GM13977 (cell line): ENCODE measurements around the gene EVL.

ENCODE experiments used
- DNase-seq: peaks from one replicate; pipeline ENCODE4 v3.0.0; 2012; ENCODE audit warnings: low spot score
- in situ Hi-C: fragments of 300-500 bp; cut with MboI; formaldehyde crosslinking; loops from one replicate; pipeline ENCODE4 v1.12.0; 2022; ENCODE audit warnings: low sequenced_read_pairs, low pct_unique_long_range_greater_than_20kb, mixed read lengths, inconsistent platforms; ENCODE audit not compliant: unreplicated experiment
- TF ChIP-seq, protein P1 (sequence below): IDR thresholded peaks from 2 replicates; pipeline ENCODE4 v1.5.1; 2012; ENCODE audit warnings: mild to moderate bottlenecking, control low read depth; ENCODE audit not compliant: insufficient read depth; ENCODE audit errors: extremely low read depth, missing control alignments

Gene EVL

DNA sequence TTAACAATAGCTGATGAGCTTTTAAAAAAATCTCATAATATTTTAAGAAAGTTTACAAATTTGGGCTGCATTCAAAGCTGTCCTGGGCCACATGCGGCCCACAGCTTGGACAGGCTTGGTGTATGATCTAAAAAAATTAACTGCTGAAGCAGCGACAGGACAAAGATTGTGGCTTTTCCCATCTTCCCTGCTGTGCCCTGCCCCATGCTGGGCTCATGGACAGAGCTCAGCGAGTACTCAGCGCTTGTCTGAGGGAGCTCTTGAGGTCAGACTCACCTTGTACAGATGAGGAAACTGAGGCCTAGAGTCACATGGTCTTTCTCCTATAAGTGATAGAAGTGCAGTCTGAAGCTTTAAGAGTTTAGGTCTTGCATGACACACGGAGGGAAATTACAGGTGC is 15.0 kb downstream of the EVL start:
- TF ChIP-seq, protein P1, sequence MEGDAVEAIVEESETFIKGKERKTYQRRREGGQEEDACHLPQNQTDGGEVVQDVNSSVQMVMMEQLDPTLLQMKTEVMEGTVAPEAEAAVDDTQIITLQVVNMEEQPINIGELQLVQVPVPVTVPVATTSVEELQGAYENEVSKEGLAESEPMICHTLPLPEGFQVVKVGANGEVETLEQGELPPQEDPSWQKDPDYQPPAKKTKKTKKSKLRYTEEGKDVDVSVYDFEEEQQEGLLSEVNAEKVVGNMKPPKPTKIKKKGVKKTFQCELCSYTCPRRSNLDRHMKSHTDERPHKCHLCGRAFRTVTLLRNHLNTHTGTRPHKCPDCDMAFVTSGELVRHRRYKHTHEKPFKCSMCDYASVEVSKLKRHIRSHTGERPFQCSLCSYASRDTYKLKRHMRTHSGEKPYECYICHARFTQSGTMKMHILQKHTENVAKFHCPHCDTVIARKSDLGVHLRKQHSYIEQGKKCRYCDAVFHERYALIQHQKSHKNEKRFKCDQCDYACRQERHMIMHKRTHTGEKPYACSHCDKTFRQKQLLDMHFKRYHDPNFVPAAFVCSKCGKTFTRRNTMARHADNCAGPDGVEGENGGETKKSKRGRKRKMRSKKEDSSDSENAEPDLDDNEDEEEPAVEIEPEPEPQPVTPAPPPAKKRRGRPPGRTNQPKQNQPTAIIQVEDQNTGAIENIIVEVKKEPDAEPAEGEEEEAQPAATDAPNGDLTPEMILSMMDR, result no peak
- in situ Hi-C loops, result no loop called here
- no peak for DNase-seq

DNA sequence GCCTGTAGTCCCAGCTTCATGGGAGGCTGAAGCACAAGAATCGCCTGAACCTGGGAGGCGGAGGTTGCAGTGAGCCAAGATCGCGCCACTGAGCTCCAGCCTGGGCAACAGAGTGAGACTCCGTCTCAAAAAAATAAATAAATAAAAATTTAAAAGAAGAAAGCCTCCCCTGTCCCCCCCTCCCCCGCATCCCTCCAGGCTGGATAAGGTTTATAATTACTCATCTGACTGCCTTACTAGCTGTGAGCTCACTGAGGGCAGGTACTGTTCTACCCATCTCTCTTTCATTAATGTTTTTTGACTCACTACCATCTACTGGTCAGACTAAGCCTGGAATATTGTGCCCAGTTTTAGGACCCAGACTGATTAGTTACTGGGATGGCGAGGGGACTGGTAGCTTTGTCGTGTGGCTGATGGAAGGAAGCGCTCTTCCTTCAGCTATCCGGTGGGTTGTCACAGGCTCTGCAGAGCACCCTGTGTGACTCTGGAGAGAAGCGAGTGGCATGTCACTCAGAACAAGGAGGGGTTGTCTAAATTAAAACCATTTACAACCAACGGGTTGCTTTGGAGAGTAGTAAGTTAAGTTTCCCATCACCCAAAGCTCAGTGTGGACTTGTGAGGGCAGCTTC is 16.9 kb downstream of the EVL start:
- TF ChIP-seq, protein P1, result no peak
- DNase-seq, result no peak
- in situ Hi-C loops, result no loop called here

DNA sequence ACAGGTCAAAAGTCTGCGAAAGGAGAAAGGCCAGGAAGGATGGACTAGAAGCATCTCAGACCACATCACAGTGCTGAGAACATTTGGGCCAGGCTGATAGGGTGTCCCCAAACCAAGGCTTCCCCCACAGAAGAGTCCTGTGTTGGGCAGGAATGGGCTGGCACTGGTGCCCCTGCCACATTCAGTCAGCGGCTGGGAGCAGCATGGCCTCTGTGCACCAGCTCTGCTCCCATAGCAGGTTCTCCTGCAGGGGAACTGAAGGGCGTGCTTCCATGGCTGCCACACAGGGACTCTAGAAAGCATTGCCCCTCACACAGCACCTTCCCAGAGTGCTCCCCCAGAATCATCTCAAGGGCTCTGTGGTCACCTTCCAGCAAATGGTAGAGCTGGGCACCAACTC is 17.5 kb downstream of the EVL start:
- DNase-seq, result no peak
- TF ChIP-seq, protein P1, result no peak
- in situ Hi-C loops, result no loop called here

DNA sequence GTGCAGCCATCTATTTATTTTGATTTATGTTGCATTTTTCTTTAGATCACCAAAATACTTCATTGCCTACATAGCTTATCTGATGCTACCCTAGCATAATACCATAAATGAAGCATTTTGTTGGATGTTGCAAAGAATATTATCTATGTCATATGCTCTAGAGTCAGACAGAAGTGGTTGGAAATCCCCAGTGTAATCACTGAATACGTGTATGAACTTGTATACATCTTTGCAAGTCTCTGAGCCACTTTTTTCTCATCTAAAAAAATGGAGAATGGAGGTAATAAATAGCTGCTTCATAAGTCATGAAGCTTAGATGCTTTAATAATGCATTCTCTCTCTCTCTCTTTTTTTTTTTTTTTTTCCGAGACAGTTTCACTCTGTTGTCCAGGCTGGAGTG is 18.5 kb downstream of the EVL start:
- in situ Hi-C loops, result no loop called here
- TF ChIP-seq, protein P1, result no peak
- DNase-seq, result no peak

DNA sequence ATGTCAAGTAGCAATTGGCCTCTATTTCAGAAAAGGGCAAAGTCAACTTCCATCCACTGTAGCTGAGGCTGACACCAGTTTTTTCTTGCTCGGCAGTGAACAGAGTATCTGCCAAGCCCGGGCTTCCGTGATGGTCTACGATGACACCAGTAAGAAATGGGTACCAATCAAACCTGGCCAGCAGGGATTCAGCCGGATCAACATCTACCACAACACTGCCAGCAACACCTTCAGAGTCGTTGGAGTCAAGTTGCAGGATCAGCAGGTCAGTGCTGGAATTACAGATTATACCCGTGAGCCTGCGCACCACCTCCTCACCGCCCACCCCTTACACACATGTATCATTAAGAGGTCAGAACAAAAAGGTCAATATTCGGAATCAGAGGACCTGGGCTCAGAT is 19.4 kb downstream of the EVL start:
- DNase-seq, result no peak
- in situ Hi-C loops, result no loop called here
- TF ChIP-seq, protein P1, result no peak

DNA sequence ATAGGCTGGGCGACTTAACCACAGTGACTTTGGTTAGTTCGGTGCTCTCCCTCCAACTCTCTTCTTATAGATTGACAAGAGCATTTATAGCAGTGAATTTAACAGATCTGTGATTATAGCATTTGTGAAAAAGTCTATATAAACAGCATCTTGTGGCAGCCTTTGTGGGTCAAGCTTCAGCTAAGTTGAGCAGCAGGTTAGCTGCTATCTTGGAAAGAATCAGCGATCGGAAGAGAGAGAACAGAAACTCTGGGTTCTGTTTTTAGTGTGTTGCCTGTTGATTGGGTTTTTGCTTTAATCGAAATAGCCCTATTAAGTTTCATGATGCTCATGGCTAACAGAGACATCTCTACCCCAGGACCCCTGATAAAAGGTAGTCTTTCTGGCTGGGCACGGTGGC is 20.2 kb downstream of the EVL start:
- in situ Hi-C loops, result no loop called here
- DNase-seq, result no peak
- TF ChIP-seq, protein P1, result no peak
